ENCODE data around the gene PLN. TPM values are rescaled to one million over a fixed set of nuclear protein-coding genes. Genes with fewer than 3 reads are reported as not detected.

PLN gene
- total RNA-seq, 2 donors from 2014 or later: 382 to 468 TPM

DNA sequence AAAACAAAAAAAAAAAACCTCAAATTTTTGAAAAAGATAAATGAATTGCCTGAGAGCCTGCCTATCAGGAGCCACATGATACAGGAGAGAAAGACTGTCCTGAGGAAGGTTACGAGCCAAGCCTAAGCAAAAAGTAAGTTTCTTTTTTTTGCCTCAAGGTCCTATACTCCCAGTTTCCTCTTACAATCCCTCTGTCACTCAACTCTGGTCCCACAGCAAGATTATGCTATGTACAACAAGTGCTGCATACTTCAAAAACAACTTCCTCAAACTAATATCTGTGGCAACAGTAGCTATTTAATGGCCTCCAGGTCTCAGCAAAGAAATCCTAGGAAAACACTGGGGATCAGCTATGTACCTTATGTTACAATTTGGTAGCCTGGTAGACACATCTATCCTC, 46.8 kb downstream of the PLN start:
- Histone ChIP-seq H3K27me3 (replicated peaks; ENCODE audit: insufficient read depth) (no peaks in the 10 kb centered on the region), H3K27ac (no peak overlapping the region), H3K9me3 (no peaks in the 10 kb centered on the region), H3K36me3 (no peaks in the 10 kb centered on the region), H3K4me1 (ENCODE audit: control insufficient read depth in 1 of 2, low read depth in 2 of 2) (peaks cover 2 to 19% of the 10 kb centered on the region in 2 donors), H3K4me3 (no peak overlapping the region)
- DNase-seq (ENCODE audit: low spot score) (no peak), ATAC-seq (ENCODE audit: insufficient number of reproducible peaks, low FRiP score, low read depth) (no peak)
- TF ChIP-seq, protein P1, sequence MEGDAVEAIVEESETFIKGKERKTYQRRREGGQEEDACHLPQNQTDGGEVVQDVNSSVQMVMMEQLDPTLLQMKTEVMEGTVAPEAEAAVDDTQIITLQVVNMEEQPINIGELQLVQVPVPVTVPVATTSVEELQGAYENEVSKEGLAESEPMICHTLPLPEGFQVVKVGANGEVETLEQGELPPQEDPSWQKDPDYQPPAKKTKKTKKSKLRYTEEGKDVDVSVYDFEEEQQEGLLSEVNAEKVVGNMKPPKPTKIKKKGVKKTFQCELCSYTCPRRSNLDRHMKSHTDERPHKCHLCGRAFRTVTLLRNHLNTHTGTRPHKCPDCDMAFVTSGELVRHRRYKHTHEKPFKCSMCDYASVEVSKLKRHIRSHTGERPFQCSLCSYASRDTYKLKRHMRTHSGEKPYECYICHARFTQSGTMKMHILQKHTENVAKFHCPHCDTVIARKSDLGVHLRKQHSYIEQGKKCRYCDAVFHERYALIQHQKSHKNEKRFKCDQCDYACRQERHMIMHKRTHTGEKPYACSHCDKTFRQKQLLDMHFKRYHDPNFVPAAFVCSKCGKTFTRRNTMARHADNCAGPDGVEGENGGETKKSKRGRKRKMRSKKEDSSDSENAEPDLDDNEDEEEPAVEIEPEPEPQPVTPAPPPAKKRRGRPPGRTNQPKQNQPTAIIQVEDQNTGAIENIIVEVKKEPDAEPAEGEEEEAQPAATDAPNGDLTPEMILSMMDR (IDR thresholded peaks at IDR 0.05): no peak

- Histone ChIP-seq H3K4me3 (no peak overlapping the region), H3K36me3 (no peaks in the 10 kb centered on the region), H3K4me1 (ENCODE audit: control insufficient read depth in 1 of 2, low read depth in 2 of 2) (peaks cover 2 to 17% of the 10 kb centered on the region in 2 donors), H3K27me3 (replicated peaks; ENCODE audit: insufficient read depth) (no peaks in the 10 kb centered on the region), H3K27ac (no peak overlapping the region), H3K9me3 (no peaks in the 10 kb centered on the region)
- ATAC-seq (ENCODE audit: insufficient number of reproducible peaks, low FRiP score, low read depth): no peak
- DNase-seq (ENCODE audit: low spot score): no peak
- TF ChIP-seq, protein P1 (IDR thresholded peaks at IDR 0.05): no peak
Observed at GRCh38 chr6:118596774-118597320, 48.8 kb downstream of the PLN start.

- H3K36me3 ChIP-seq: no peaks in the 10 kb centered on the region
- ATAC-seq (ENCODE audit: insufficient number of reproducible peaks, low FRiP score, low read depth): no peak
- no peak overlapping the region for H3K27ac ChIP-seq
- no peaks in the 10 kb centered on the region for H3K9me3 ChIP-seq
- TF ChIP-seq, protein P1 (IDR thresholded peaks at IDR 0.05): no peak
- H3K4me3 ChIP-seq: no peak overlapping the region
- peaks cover 2 to 17% of the 10 kb centered on the region in 2 donors for H3K4me1 ChIP-seq (ENCODE audit: control insufficient read depth in 1 of 2, low read depth in 2 of 2)
- no peak for DNase-seq (ENCODE audit: low spot score)
- H3K27me3 ChIP-seq (replicated peaks; ENCODE audit: insufficient read depth): no peaks in the 10 kb centered on the region
Observed at GRCh38 chr6:118597636-118598035, 49.5 kb downstream of the PLN start.

DNA sequence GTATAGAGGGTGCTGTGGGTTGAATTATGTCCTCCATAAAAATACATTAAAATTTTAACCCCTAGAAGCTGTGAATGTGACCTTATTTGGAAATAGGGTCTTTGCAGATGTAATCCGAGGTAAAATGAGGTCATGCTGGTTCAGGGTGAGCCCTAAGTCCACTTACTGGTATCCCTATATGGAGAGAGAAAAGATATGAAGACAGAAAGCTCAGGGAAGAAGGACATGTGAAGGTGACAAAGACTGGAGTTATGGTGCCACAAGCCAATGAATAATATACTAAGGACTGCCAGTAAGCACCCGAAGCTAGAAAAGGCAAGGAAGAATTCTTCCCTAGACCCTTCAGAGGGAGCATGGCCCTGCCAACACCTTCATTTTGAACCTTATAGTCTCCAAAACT, 50.2 kb downstream of the PLN start:
- Histone ChIP-seq H3K9me3 (no peaks in the 10 kb centered on the region), H3K4me3 (no peak overlapping the region), H3K4me1 (ENCODE audit: control insufficient read depth in 1 of 2, low read depth in 2 of 2) (peaks cover 2 to 17% of the 10 kb centered on the region in 2 donors), H3K36me3 (no peaks in the 10 kb centered on the region), H3K27ac (no peak overlapping the region), H3K27me3 (replicated peaks; ENCODE audit: insufficient read depth) (no peaks in the 10 kb centered on the region)
- ATAC-seq (ENCODE audit: insufficient number of reproducible peaks, low FRiP score, low read depth) (no peak), DNase-seq (ENCODE audit: low spot score) (no peak)
- TF ChIP-seq, protein P1 (IDR thresholded peaks at IDR 0.05): no peak

DNA sequence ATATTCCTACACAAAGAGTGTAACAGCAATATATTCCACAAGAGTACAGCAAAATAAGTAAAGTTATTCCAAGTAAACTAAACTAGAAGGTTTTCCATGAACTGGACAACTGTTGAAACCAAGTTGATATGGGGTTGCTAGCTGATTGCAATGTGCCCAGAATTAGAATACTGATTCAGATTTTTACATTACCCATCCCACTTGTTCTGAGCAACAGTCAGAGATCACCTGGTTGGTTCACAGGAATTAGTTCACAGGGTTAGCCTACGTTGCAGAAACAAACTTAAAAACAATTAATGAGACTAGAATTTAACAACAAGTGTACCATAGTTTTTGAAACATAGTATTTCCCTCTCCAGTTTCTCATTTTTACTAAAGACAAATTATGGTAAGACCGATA, 54.2 kb downstream of the PLN start:
- Histone ChIP-seq H3K9me3 (no peaks in the 10 kb centered on the region), H3K36me3 (no peaks in the 10 kb centered on the region), H3K27me3 (replicated peaks; ENCODE audit: insufficient read depth) (no peaks in the 10 kb centered on the region), H3K4me3 (no peak overlapping the region), H3K4me1 (ENCODE audit: control insufficient read depth in 1 of 2, low read depth in 2 of 2) (peaks cover 2 to 13% of the 10 kb centered on the region in 2 donors), H3K27ac (no peak overlapping the region)
- DNase-seq (ENCODE audit: low spot score): no peak
- TF ChIP-seq, protein P1 (IDR thresholded peaks at IDR 0.05): no peak
- no peak for ATAC-seq (ENCODE audit: insufficient number of reproducible peaks, low FRiP score, low read depth)

Data from thoracic aorta (tissue), 2 donors.